ENCODE measurements around the gene PIGV. TPM values are rescaled to one million over a fixed set of nuclear protein-coding genes. Genes with fewer than 3 reads are reported as not detected.

PIGV gene
- polyA plus RNA-seq, 1 donor (not counting 4 experiments of a cell fraction or from before 2014, with no cell fraction given): 14.2 TPM

DNA sequence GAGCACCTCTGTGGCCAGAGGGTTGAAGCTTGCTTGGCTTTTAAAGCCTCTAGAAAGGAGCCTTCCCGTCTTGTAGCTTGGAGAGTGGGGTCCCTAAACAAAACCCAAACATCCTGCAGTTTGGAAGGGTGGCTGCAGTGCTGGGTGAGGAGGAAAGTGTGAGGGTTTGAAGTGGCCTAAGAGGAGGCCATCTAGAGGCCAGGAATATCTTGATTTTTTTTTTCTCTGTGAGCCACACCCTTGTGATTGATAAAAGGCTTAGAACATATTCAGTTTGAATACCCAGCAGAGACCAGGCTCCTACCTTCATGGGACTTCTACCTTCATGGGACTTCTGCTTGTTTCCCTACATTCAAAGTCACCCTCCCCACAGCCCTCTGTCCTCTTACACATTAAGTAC, 37.3 kb upstream of the PIGV start:
- no peak overlapping the region for H2AFZ ChIP-seq (ENCODE audit: control insufficient read depth, low read length)
- no peak overlapping the region for H3K27ac ChIP-seq (ENCODE audit: control insufficient read depth, insufficient read depth, low read length)
- no peak overlapping the region for H3K4me2 ChIP-seq (ENCODE audit: control insufficient read depth, extremely low read depth, insufficient read depth, low read depth, low read length)
- dilution Hi-C loops (cut with MboI; ENCODE audit: extremely low pct_ligation_motif_present, low sequenced_read_pairs): no loop called here
- TF ChIP-seq, protein P1, sequence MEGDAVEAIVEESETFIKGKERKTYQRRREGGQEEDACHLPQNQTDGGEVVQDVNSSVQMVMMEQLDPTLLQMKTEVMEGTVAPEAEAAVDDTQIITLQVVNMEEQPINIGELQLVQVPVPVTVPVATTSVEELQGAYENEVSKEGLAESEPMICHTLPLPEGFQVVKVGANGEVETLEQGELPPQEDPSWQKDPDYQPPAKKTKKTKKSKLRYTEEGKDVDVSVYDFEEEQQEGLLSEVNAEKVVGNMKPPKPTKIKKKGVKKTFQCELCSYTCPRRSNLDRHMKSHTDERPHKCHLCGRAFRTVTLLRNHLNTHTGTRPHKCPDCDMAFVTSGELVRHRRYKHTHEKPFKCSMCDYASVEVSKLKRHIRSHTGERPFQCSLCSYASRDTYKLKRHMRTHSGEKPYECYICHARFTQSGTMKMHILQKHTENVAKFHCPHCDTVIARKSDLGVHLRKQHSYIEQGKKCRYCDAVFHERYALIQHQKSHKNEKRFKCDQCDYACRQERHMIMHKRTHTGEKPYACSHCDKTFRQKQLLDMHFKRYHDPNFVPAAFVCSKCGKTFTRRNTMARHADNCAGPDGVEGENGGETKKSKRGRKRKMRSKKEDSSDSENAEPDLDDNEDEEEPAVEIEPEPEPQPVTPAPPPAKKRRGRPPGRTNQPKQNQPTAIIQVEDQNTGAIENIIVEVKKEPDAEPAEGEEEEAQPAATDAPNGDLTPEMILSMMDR (optimal IDR thresholded peaks at IDR 0.05 in 1 of 3, IDR thresholded peaks at IDR 0.05 in 1 of 3, conservative IDR thresholded peaks at IDR 0.05 in 1 of 3; ENCODE audit: extremely low read depth in 1 of 3, insufficient read depth in 2 of 3, low read length in 3 of 3): peak in 1 of 3 experiments; percentile 3
- TF ChIP-seq EZH2 (IDR thresholded peaks at IDR 0.05; ENCODE audit: low read length): no peak
- peaks cover 39% of the 10 kb centered on the region for H3K79me2 ChIP-seq (ENCODE audit: control insufficient read depth, insufficient read depth, low read length)
- no peak for DNase-seq (ENCODE audit: low read depth, low spot score)
- peaks cover 14 to 21% of the 10 kb centered on the region in 2 experiments for H3K36me3 ChIP-seq (ENCODE audit: control insufficient read depth in 2 of 2, extremely low read depth in 1 of 2, insufficient read depth in 2 of 2, low read length in 2 of 2)
- no peak overlapping the region for H3K4me3 ChIP-seq (ENCODE audit: control insufficient read depth in 2 of 3, extremely low read depth in 1 of 3, insufficient read depth in 2 of 3, low read depth in 1 of 3, low read length in 3 of 3)
- H3K4me1 ChIP-seq (ENCODE audit: control insufficient read depth, extremely low read depth, insufficient read depth, low read length): peaks cover 35% of the 10 kb centered on the region
- peaks cover 3% of the 10 kb centered on the region for H4K20me1 ChIP-seq (ENCODE audit: control insufficient read depth, extremely low read depth, insufficient read depth, low read length)
- H3K9me3 ChIP-seq (ENCODE audit: control insufficient read depth, low read depth, low read length): no peaks in the 10 kb centered on the region
- H3K27me3 ChIP-seq (ENCODE audit: control insufficient read depth, extremely low read depth, insufficient read depth, low read length): no peaks in the 10 kb centered on the region
- H3K9me1 ChIP-seq (ENCODE audit: control insufficient read depth, extremely low read depth, insufficient read depth, low read length): peaks cover 3% of the 10 kb centered on the region
- no peak overlapping the region for H3K9ac ChIP-seq (ENCODE audit: control insufficient read depth, extremely low read depth, insufficient read depth, low read length)
- no peak for FAIRE-seq

GRCh38 chr1:26752519-26752918, 35.2 kb upstream of the PIGV start:
- Histone ChIP-seq H3K27ac (ENCODE audit: control insufficient read depth, insufficient read depth, low read length) (peak overlapping the region; percentile 72), H3K4me1 (ENCODE audit: control insufficient read depth, extremely low read depth, insufficient read depth, low read length) (peaks cover 35% of the 10 kb centered on the region), H2AFZ (ENCODE audit: control insufficient read depth, low read length) (no peak overlapping the region), H3K79me2 (ENCODE audit: control insufficient read depth, insufficient read depth, low read length) (peaks cover 41% of the 10 kb centered on the region), H3K9me3 (ENCODE audit: control insufficient read depth, low read depth, low read length) (no peaks in the 10 kb centered on the region), H3K4me2 (ENCODE audit: control insufficient read depth, extremely low read depth, insufficient read depth, low read depth, low read length) (no peak overlapping the region), H3K4me3 (ENCODE audit: control insufficient read depth in 2 of 3, extremely low read depth in 1 of 3, insufficient read depth in 2 of 3, low read depth in 1 of 3, low read length in 3 of 3) (no peak overlapping the region), H3K9ac (ENCODE audit: control insufficient read depth, extremely low read depth, insufficient read depth, low read length) (no peak overlapping the region), H4K20me1 (ENCODE audit: control insufficient read depth, extremely low read depth, insufficient read depth, low read length) (peaks cover 3% of the 10 kb centered on the region), H3K27me3 (ENCODE audit: control insufficient read depth, extremely low read depth, insufficient read depth, low read length) (no peaks in the 10 kb centered on the region), H3K9me1 (ENCODE audit: control insufficient read depth, extremely low read depth, insufficient read depth, low read length) (peaks cover 3% of the 10 kb centered on the region), H3K36me3 (ENCODE audit: control insufficient read depth in 2 of 2, extremely low read depth in 1 of 2, insufficient read depth in 2 of 2, low read length in 2 of 2) (peaks cover 14 to 19% of the 10 kb centered on the region in 2 experiments)
- dilution Hi-C loops (cut with MboI; ENCODE audit: extremely low pct_ligation_motif_present, low sequenced_read_pairs): no loop called here
- TF ChIP-seq, protein P1 (optimal IDR thresholded peaks at IDR 0.05 in 1 of 3, IDR thresholded peaks at IDR 0.05 in 1 of 3, conservative IDR thresholded peaks at IDR 0.05 in 1 of 3; ENCODE audit: extremely low read depth in 1 of 3, insufficient read depth in 2 of 3, low read length in 3 of 3): no peak
- TF ChIP-seq EZH2 (IDR thresholded peaks at IDR 0.05; ENCODE audit: low read length): no peak
- DNase-seq (ENCODE audit: low read depth, low spot score) (no peak), FAIRE-seq (no peak)
